H1 (cell line): Measurements from ENCODE around the gene KCTD17. TPM values are rescaled to one million over a fixed set of nuclear protein-coding genes. Genes with fewer than 3 reads are reported as not detected.

Source experiments
- CTCF ChIA-PET: fragments of 300-600 bp; sonication (Branson Sonifier 250); formaldehyde crosslinking; loops from one replicate; lab custom pipeline; 2021; ENCODE audit not compliant: partially characterized antibody; lab: Charles Lee
- POLR2A ChIA-PET: fragments of 300-600 bp; sonication (Branson Sonifier 250); formaldehyde crosslinking; loops from one replicate; lab custom pipeline; 2021; ENCODE audit warnings: inconsistent platforms; ENCODE audit not compliant: partially characterized antibody; lab: Charles Lee
- DNase-seq, 2 experiments: peaks; one replicate each; pipeline versions ENCODE4 v3.0.0 to v3.0.0-alpha.2; 2010 to 2022; ENCODE audit warnings: low spot score in 2 of 2, low read depth in 1 of 2, mixed read lengths in 1 of 2
- FAIRE-seq: peaks from 2 replicates; lab custom pipeline; 2011; peaks lifted over from hg19 to GRCh38; lab: Jason Lieb, UNC
- H2AFZ ChIP-seq: 2 replicates; pipeline ENCODE4 v1.8.1; 2012; ENCODE audit warnings: low read length, inconsistent platforms
- H2AK5ac ChIP-seq: 2 replicates; pipeline ENCODE4 v1.6.1; 2013; ENCODE audit warnings: low read depth, low read length
- H2BK120ac ChIP-seq: replicated peaks from 2 replicates; pipeline ENCODE3; 2013; ENCODE audit warnings: low read depth, low read length, inconsistent platforms
- H2BK12ac ChIP-seq: 2 replicates; pipeline ENCODE4 v1.6.1; 2013; ENCODE audit warnings: low read depth, low read length
- H2BK15ac ChIP-seq: 2 replicates; pipeline ENCODE4 v1.6.1; 2013; ENCODE audit warnings: low read length
- H2BK20ac ChIP-seq: 2 replicates; pipeline ENCODE4 v1.6.1; 2013; ENCODE audit warnings: low read length
- H2BK5ac ChIP-seq: 2 replicates; pipeline ENCODE4 v1.6.1; 2013; ENCODE audit warnings: low read depth, low read length
- H3K14ac ChIP-seq: 2 replicates; pipeline ENCODE4 v1.6.1; 2013; ENCODE audit warnings: inconsistent platforms; ENCODE audit not compliant: insufficient read length
- H3K18ac ChIP-seq: 2 replicates; pipeline ENCODE4 v1.6.1; 2013; ENCODE audit warnings: low read length; ENCODE audit errors: extremely low read depth
- H3K23ac ChIP-seq: 2 replicates; pipeline ENCODE4 v1.6.1; 2013; ENCODE audit warnings: inconsistent platforms; ENCODE audit not compliant: insufficient read length
- H3K23me2 ChIP-seq: 2 replicates; pipeline ENCODE4 v1.6.1; 2013; ENCODE audit warnings: low read depth, low read length
- H3K27ac ChIP-seq: 2 replicates; pipeline ENCODE4 v1.6.1; 2011; ENCODE audit warnings: low read depth, low read length, inconsistent platforms
- H3K27me3 ChIP-seq, 4 experiments: replicated peaks in 1 of 4; 1 replicate in 1 of 4; 2 replicates in 3 of 4; pipeline versions ENCODE4 v1.6.1 to v1.8.1; 2011 to 2013; ENCODE audit warnings: low read length in 3 of 4, mild to moderate bottlenecking in 3 of 4, inconsistent platforms in 2 of 4, mixed read lengths in 2 of 4, moderate library complexity in 1 of 4; ENCODE audit not compliant: control insufficient read depth in 3 of 4, insufficient read depth in 3 of 4; ENCODE audit errors: extremely low read depth in 1 of 4
- H3K36me3 ChIP-seq, 4 experiments: 2 replicates each; pipeline versions ENCODE4 v1.6.1 to v1.8.1; 2011 to 2013; ENCODE audit warnings: mild to moderate bottlenecking in 4 of 4, low read length in 3 of 4, moderate library complexity in 2 of 4, control low read depth in 1 of 4, inconsistent platforms in 1 of 4; ENCODE audit not compliant: insufficient read depth in 4 of 4, control insufficient read depth in 2 of 4
- H3K4ac ChIP-seq: replicated peaks from 2 replicates; pipeline ENCODE3; 2013; ENCODE audit warnings: low read length, low read depth, mixed read lengths, inconsistent platforms; ENCODE audit not compliant: insufficient read length
- H3K4me1 ChIP-seq, 4 experiments: replicated peaks in 1 of 4; 1 replicate in 1 of 4; 2 replicates in 3 of 4; pipeline versions ENCODE4 v1.6.1 to v1.8.1; 2011 to 2013; ENCODE audit warnings: low read length in 3 of 4, inconsistent platforms in 2 of 4, mixed read lengths in 1 of 4; ENCODE audit not compliant: insufficient read depth in 4 of 4, control insufficient read depth in 3 of 4
- H3K4me2 ChIP-seq, 2 experiments: 2 replicates each; pipeline versions ENCODE4 v1.6.1 to v1.8.1; 2011 to 2013; ENCODE audit warnings: low read depth in 2 of 2, low read length in 2 of 2, control low read depth in 1 of 2, inconsistent platforms in 1 of 2, mild to moderate bottlenecking in 1 of 2; ENCODE audit not compliant: insufficient read depth in 1 of 2
- H3K4me3 ChIP-seq, 4 experiments: fragments of 200-600, 300-600 bp in 1 of 4; sonication (generic), shearing (Covaris generic), sonication (Bioruptor Twin) in 1 of 4; 2 replicates each; pipeline versions ENCODE4 v1.5.1 to v1.8.1; 2011 to 2016; ENCODE audit warnings: low read length in 4 of 4, low read depth in 3 of 4, control low read depth in 2 of 4, inconsistent platforms in 2 of 4, mild to moderate bottlenecking in 2 of 4, mixed read lengths in 1 of 4, moderate library complexity in 1 of 4; ENCODE audit not compliant: insufficient read depth in 2 of 4; ENCODE audit errors: extremely low read depth in 1 of 4
- H3K56ac ChIP-seq: replicated peaks from 2 replicates; pipeline ENCODE3; 2013; ENCODE audit warnings: low read depth, mild to moderate bottlenecking, mixed read lengths, low read length, inconsistent platforms; ENCODE audit not compliant: insufficient read length
- H3K79me1 ChIP-seq: 2 replicates; pipeline ENCODE4 v1.6.1; 2013; ENCODE audit warnings: low read depth, low read length, control low read depth
- H3K79me2 ChIP-seq, 2 experiments: 2 replicates each; pipeline versions ENCODE4 v1.6.1 to v1.8.1; 2012 to 2013; ENCODE audit warnings: low read length in 2 of 2, mild to moderate bottlenecking in 2 of 2, inconsistent platforms in 1 of 2; ENCODE audit not compliant: insufficient read depth in 2 of 2, control insufficient read depth in 1 of 2
- H3K9ac ChIP-seq, 4 experiments: replicated peaks in 1 of 4; 1 replicate in 1 of 4; 2 replicates in 3 of 4; pipeline versions ENCODE4 v1.6.1 to v1.8.1; 2011 to 2013; ENCODE audit warnings: low read depth in 3 of 4, low read length in 3 of 4, control low read depth in 2 of 4, mild to moderate bottlenecking in 2 of 4, moderate library complexity in 2 of 4, inconsistent platforms in 1 of 4; ENCODE audit errors: extremely low read depth in 1 of 4
- H3K9me3 ChIP-seq, 2 experiments: 2 replicates each; pipeline versions ENCODE4 v1.6.1 to v1.8.1; 2012 to 2013; ENCODE audit warnings: mild to moderate bottlenecking in 2 of 2, moderate library complexity in 2 of 2, control low read depth in 1 of 2, inconsistent platforms in 1 of 2, low read depth in 1 of 2, low read length in 1 of 2, mixed read lengths in 1 of 2; ENCODE audit not compliant: insufficient read depth in 2 of 2
- H4K20me1 ChIP-seq, 2 experiments: replicated peaks in 1 of 2; 2 replicates each; pipeline versions ENCODE3 to v1.8.1; 2011 to 2013; ENCODE audit warnings: inconsistent platforms in 2 of 2, low read length in 2 of 2, mild to moderate bottlenecking in 1 of 2; ENCODE audit not compliant: insufficient read depth in 2 of 2, control insufficient read depth in 1 of 2
- H4K5ac ChIP-seq: 2 replicates; pipeline ENCODE4 v1.6.1; 2013; ENCODE audit warnings: low read length, low read depth, mixed read lengths, inconsistent platforms; ENCODE audit not compliant: insufficient read length
- H4K8ac ChIP-seq: 2 replicates; pipeline ENCODE4 v1.8.0; 2013; ENCODE audit warnings: mild to moderate bottlenecking, moderate library complexity, low read length, inconsistent platforms; ENCODE audit not compliant: insufficient read depth; ENCODE audit errors: extremely low read depth
- H4K91ac ChIP-seq: replicated peaks from 2 replicates; pipeline ENCODE3; 2013; ENCODE audit warnings: low read length, mixed read lengths, inconsistent platforms; ENCODE audit not compliant: insufficient read length
- WGBS, 2 experiments: shearing (Covaris generic) in 1 of 2; methylation state at CpG; one replicate each; pipeline versions ENCODE4 v1.1.6 to v1.1.7; 2013 to 2015; ENCODE audit warnings: low lambda C conversion rate in 2 of 2, mixed read lengths in 2 of 2, inconsistent platforms in 1 of 2, low coverage in 1 of 2, missing lambda C conversion rate in 1 of 2; ENCODE audit not compliant: insufficient replicate concordance in 2 of 2, insufficient coverage in 1 of 2, insufficient read length in 1 of 2; ENCODE audit errors: extremely low coverage in 1 of 2, missing lambda C conversion rate in 1 of 2; 5-methylcytosine and 5-hydroxymethylcytosine counted together
- polyA plus RNA-seq, 7 experiments: library from polyadenylated mRNA; depleted of rRNA in 3 of 7; stranded (reverse) in 5 of 7; unstranded in 2 of 7; fragments of >200 nt in 5 of 7; fragments of 200-250 nt in 2 of 7; gene quantifications; 1 replicate in 5 of 7; 2 replicates in 1 of 7; 4 replicates in 1 of 7; pipeline versions ENCODE4 v1.2.1 to v1.2.3, GENCODE V29; 2011 to 2013; ENCODE audit warnings: missing spikeins in 2 of 7, mixed read lengths in 2 of 7
- total RNA-seq: library from RNA; stranded (reverse); fragmentation: NEBNext Ultra II Directional; extraction: Animal tissue kit (Norgen Biotek cat#: 25700); gene quantifications from 2 replicates; pipeline ENCODE4 v1.2.1, GENCODE V29; 2021
- TF ChIP-seq, protein P1 (sequence below): IDR thresholded peaks from 2 replicates; pipeline ENCODE4 v1.6.1; 2011; ENCODE audit warnings: low read length, improper control_type of control experiment

Gene KCTD17
- total and polyA plus RNA-seq, 2 of the 8 experiments (the other 6 are each of a cell fraction or from before 2014, with no cell fraction given) = 39.4 to 44.0 TPM

DNA sequence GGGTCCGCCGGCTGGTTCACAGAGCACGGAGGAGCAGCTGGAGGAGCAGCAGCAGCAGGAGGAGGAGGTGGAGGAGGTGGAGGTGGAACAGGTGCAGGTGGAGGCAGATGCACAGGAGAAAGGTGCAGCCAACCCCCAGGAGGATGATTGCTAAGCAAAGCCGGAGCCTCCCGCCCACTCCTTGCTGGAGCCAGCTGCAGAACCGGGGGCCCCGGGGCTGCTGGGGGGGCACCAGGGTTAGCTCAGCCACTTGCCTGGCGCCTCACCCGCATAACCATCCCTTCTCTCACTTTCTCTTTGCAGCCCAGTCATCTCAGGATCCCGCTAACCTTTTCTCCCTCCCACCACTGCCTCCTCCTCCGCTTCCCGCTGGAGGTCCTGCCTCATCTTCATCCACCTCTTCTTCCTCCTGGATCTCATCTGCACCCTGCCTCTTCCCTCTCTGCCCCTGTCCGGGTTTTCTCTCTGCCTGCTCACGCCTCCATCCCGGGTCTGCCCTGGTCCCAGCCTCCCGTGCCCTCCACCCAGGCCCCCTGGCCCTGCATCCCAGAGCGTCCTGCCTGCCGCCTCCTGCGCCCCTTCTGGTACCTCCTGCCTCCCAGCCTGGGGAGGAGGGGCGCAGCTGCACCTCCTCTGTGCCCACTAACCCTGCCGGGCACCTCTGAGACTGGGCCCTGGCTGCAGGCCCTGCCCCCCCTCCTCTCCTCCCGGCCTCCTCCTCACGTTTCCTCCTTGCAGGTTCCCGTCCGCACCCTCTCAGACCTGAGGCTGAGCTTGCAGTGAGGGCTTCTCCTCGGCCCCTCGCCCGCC is 9.5 kb downstream of the KCTD17 start:
- Histone ChIP-seq H3K4me2 (no peak overlapping the region), H3K79me2 (no peaks in the 10 kb centered on the region), H2BK12ac (no peak overlapping the region), H3K4me1 (peaks cover 0 to 20% (median 12%) of the 10 kb centered on the region in 4 experiments; a peak in 6 of 7 replicates), H2BK15ac (no peak overlapping the region), H3K14ac (no peak overlapping the region), H3K18ac (no peak overlapping the region), H3K23ac (no peak overlapping the region), H4K91ac (no peak overlapping the region), H3K9me3 (no peaks in the 10 kb centered on the region), H3K27ac (no peak overlapping the region), H2BK5ac (no peak overlapping the region), H4K8ac (no peak overlapping the region), H2BK20ac (no peak overlapping the region), H3K4me3 (no peak overlapping the region), H2BK120ac (no peak overlapping the region), H3K27me3 (peaks cover 0 to 8% (median 5%) of the 10 kb centered on the region in 4 experiments; a peak in 4 of 7 replicates), H3K4ac (no peak overlapping the region), H3K9ac (no peak overlapping the region), H4K5ac (no peak overlapping the region), H3K23me2 (no peaks in the 10 kb centered on the region; the same call in 1 of the 2 replicates), H2AFZ (no peak overlapping the region), H3K36me3 (peaks cover 0 to 8% (median 2%) of the 10 kb centered on the region in 4 experiments; a peak in 4 of 8 replicates), H4K20me1 (peaks cover 0 to 8% of the 10 kb centered on the region in 2 experiments), H2AK5ac (no peak overlapping the region), H3K79me1 (no peaks in the 10 kb centered on the region), H3K56ac (no peak overlapping the region)
- 88% methylated on average over 26 of the region's 28 CpGs; no CpG with 5 or more reads in 1 of the 2 experiments for WGBS, 2 experiments
- CTCF ChIA-PET = interaction anchor here (1.5 kb wide), 1 partner anchor 28 kb away, joined by 4 read pairs; no protein-coding TSS in a partner anchor
- no peak for DNase-seq
- POLR2A ChIA-PET = interaction anchor here (1.0 to 1.1 kb wide), 3 partner anchors 9 to 42 kb away, joined by 3 to 4 read pairs (median 4); partner anchors contain the start of gene KCTD17
- FAIRE-seq = no peak
- TF ChIP-seq, protein P1, sequence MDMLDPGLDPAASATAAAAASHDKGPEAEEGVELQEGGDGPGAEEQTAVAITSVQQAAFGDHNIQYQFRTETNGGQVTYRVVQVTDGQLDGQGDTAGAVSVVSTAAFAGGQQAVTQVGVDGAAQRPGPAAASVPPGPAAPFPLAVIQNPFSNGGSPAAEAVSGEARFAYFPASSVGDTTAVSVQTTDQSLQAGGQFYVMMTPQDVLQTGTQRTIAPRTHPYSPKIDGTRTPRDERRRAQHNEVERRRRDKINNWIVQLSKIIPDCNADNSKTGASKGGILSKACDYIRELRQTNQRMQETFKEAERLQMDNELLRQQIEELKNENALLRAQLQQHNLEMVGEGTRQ = no peak
